HG02678 (cell line): ENCODE data around the gene CRHR1.

Source experiments
- ATAC-seq: cut with Tn5 transposase; IDR thresholded peaks from one replicate; pipeline ENCODE4 v1.9.1; 2021; ENCODE audit warnings: mild to moderate bottlenecking, moderate library complexity; ENCODE audit not compliant: unreplicated experiment

Gene CRHR1

DNA sequence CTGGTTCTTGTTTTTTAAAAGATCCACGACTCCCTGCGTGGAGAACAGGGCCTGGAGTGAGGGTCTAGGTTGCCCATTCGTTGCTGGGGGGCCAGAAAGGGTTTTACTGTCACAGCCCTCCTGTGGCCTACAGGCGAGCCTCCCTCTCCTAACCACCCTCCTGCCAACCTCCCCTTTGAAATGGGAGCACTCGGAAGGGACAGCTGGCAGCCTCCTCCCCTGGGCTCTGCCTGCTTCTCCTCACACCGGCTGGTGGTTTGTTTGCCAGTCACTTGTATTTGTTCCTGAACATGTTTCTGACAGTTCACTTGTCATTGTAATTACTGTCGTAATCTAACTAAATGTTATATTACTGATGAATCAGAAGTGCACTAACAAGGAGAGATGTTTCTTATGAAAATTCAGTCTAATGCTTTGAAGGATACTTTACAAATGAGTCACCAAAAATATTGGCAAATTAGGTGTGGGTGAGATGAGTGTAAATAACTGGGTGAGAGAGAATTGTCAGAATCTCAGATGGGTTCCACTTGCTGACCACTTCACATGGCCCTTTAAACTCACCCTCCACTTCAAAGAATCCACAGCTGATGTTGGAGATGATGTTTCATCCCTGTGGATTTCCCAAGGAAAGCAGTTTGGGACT lies 57.9 kb downstream of the CRHR1 start:
- ATAC-seq = no peak

- ATAC-seq = no peak
Measured at GRCh38 chr17:45843722-45844121, 59.6 kb downstream of the CRHR1 start.

GRCh38 chr17:45844695-45845375 lies 60.7 kb downstream of the CRHR1 start, which contains the start of gene SPPL2C:
TSS of gene SPPL2C (plus strand) at chr17:45844881. CDS start at chr17:45844907, 26 bp downstream.
- no peak for ATAC-seq

GRCh38 chr17:45845376-45846185 lies 61.5 kb downstream of the CRHR1 start:
- no peak for ATAC-seq

- ATAC-seq = no peak
Measured at GRCh38 chr17:45846223-45846622, 62.1 kb downstream of the CRHR1 start.

DNA sequence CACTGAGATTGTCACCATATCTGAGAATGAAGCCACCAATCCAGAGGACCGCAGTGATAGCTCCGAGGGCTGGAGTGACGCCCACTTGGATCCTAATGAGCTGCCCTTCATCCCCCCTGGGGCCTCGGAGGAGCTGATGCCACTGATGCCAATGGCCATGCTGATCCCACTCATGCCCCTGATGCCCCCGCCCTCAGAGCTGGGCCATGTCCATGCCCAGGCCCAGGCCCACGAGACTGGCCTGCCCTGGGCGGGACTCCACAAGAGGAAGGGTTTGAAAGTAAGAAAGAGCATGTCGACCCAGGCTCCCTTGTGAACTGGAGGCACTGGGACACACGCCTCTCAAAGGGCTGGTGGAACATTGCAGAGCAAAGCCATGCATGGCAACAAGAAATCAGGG lies 62.5 kb downstream of the CRHR1 start:
- ATAC-seq = no peak

- ATAC-seq = no peak
Measured at GRCh38 chr17:45847101-45847500, 63.0 kb downstream of the CRHR1 start.

- ATAC-seq = no peak
Measured at GRCh38 chr17:45847747-45848146, 63.6 kb downstream of the CRHR1 start.

DNA sequence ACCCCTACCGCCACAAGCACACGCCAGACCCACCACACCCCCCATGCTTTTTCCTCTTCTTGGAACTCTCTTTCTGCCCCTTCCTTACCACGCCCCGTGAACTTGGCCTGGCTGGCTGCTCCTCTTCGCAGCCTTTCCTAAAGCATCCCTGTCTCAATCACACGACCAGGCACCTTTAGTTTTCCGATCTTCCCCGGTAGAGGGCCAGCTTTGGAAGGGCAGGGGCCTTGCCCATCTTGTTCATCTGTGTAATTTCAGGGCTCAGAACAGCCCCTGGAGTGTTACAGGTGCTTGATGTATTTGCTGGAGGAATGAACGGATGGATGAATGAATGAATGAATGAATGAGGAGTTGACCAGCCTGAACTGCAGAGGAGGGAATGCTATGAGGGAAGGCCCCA lies 64.3 kb downstream of the CRHR1 start:
- no peak for ATAC-seq

- ATAC-seq = no peak
Measured at GRCh38 chr17:45848868-45849535, 64.9 kb downstream of the CRHR1 start.

DNA sequence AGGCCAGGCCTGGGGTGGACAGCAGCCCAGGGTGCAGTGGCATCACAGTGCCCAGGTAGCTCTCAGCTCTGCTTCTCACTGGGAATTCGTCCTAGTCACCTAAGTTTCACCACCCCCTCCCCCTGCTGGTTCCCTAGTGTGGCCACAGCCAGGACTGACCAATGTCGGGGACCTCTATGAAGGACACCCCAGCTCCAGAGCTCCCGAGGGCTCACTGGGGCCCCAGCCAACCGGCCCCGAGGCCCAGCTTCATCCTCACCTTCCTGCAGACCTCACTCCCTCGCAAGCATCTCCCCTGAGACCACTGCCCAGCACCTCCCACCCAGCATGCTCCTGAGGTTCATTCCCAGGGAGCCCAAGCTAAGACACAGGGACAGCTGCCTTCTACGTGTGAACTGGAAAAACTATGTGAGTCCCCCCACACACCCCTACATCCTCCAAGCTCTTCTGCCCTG lies 65.4 kb downstream of the CRHR1 start:
- no peak for ATAC-seq

DNA sequence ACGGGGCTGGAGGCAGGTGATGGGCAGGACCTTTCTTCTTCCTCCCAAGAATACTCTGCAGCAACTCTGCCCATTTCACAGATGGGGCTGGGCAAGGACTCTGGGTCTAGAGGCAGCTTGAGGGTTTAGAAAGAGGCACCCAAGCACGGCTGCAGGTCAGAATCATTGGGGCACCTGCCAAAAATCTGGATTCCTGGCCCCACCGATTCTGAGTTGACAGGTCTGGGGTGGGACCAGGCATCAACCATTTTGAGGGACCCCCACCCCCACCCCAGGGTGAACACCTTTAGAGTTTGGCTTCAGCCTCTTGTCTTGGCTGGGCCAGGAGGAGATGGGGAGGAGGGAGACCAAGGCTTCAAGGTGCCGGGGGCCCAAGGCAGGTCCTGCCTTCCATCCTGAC lies 65.9 kb downstream of the CRHR1 start:
- no peak for ATAC-seq

GRCh38 chr17:45850468-45850867 lies 66.3 kb downstream of the CRHR1 start:
- ATAC-seq = no peak

DNA sequence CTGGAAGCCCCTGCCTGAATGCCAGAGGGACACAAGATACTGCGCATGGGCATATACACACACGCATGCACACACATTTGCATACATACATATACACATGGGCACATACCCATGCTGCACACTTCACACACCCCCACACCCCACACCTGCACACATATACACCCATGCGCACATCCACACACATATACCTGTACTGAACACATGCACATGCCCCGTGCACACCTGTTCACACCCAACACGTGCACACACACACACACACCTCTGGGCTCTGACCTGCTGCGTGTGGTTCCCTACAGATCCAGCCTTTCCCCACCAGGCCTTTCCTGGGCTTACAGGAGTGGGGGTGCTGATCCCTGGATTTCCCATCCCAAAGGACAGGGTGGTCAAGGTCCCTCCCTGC lies 66.9 kb downstream of the CRHR1 start:
- ATAC-seq = no peak

GRCh38 chr17:45851464-45851863 lies 67.3 kb downstream of the CRHR1 start:
- no peak for ATAC-seq

GRCh38 chr17:45851873-45852272 lies 67.8 kb downstream of the CRHR1 start:
- ATAC-seq = no peak

DNA sequence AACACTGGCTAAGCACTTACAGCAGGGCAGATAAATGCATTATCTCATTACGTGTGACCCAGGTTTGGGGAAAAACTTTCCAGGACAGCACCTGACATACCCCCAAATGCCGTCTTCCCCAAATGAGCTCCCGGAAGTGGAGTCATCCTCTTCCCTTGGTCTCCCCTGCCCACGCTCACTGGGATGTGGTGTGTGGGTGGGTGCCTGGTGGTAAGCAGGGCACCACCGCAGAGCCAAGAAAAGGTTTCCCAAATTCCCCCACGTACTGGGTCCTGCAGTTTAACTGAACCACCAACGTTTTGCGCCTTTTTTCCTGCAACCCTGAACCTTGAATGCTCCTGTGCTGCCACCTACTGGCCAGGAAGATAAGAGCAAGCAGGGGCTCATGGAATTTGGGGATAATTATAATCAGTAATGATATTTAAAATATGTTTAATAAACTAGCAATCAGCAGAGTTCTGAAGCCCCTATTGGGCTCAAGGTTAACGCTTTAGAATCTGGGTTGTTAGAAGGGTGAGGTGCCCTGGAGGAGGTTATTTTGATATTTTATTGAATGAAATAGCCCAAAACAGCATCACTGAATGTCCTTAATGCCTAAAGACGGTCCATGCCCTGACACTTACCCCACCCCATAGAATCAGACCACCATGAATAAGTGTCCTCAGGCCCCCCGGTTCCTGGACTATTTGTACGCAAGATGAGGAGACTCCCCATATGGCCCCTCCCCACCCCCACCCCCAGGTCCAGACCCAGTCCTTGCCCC lies 68.6 kb downstream of the CRHR1 start:
- no peak for ATAC-seq

GRCh38 chr17:45854209-45854608 lies 70.1 kb downstream of the CRHR1 start:
- ATAC-seq = no peak

DNA sequence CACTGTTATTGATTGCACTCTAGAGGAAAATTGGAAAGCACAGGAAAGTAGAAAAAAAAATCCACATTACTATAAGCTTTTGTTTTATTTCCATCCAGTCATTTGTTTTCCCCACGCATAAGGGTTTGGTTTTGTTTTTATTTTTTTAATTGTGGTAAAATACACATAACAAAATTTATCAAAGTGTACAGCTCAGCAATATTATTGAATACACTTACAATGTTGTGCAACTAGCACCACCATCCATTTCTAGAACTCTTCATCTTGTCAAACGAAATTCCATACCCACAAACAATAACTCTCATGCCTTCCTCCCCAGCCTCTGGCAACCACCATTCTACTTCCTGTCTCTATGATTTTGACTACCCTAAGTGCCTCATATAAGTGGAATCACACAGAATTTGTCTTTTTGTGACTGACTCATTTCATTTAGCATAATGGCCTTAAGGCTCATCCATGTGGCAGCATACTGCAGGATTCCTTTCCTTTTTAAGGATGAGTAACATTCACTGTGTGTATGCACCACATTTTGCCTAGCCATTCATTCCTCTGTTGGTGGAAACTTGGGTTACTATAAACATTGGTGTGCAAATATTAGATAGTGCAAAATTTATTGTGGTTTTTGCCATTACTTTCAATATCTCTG lies 71.7 kb downstream of the CRHR1 start:
- no peak for ATAC-seq
